Prostate gland (tissue), 1 donor: Measurements from ENCODE around the gene TNS3.

Experiments used
- POLR2A ChIP-seq: fragments of 450-650 bp; IDR thresholded peaks from one replicate; pipeline ENCODE4 v1.6.1; 2016; ENCODE audit warnings: antibody characterized with exemption, mild to moderate bottlenecking
- POLR2AphosphoS5 ChIP-seq: sonication (generic); formaldehyde crosslinking; IDR thresholded peaks from one replicate; pipeline ENCODE4 v1.6.1; 2017; ENCODE audit warnings: antibody characterized with exemption

- TF ChIP-seq POLR2AphosphoS5 (no peak), POLR2A (no peak)
Measured at GRCh38 chr7:47482013-47482875, 99.7 kb downstream of the TNS3 start.
